Measurements from ENCODE around the gene RFC4. TPM values are rescaled to one million over a fixed set of nuclear protein-coding genes. Genes with fewer than 3 reads are reported as not detected.

The RFC4 gene
- total and polyA plus RNA-seq, 9 of the 15 experiments (the other 6 are each of a cell fraction or from before 2014, with no cell fraction given), result 105 to 227 (median 180) TPM

- FAIRE-seq (no peak), DNase-seq (ENCODE audit: extremely low read depth in 1 of 4, low spot score in 3 of 4) (no peak), ATAC-seq (no peak)
- ChIA-PET POLR2A (no interaction called here), CTCF (ENCODE audit: low intra/inter-chr PET ratio) (interaction anchor here (0.6 kb wide), 1 partner anchor 488 kb away, joined by 3 read pairs; no protein-coding TSS in a partner anchor)
- Histone ChIP-seq H3K36me3 (ENCODE audit: control insufficient read depth, insufficient read depth, low read length) (no peaks in the 10 kb centered on the region), H3K9me1 (ENCODE audit: control insufficient read depth, insufficient read depth, low read length) (no peaks in the 10 kb centered on the region), H2AFZ (ENCODE audit: low read depth, low read length) (no peak overlapping the region), H3K4me3 (no peak overlapping the region), H4K20me1 (replicated peaks; ENCODE audit: control insufficient read depth, insufficient read depth, low read length) (no peaks in the 10 kb centered on the region), H3K27ac (ENCODE audit: extremely low read depth, low read depth, low read length) (no peak overlapping the region), H3K79me2 (ENCODE audit: control insufficient read depth, insufficient read depth, low read length) (0 out of 3 replicates have a peak, but pooled peaks cover under 1% of the 10 kb centered on the region), H3K4me2 (ENCODE audit: insufficient read depth, low read length) (no peak overlapping the region), H3K4me1 (replicated peaks in 1 of 2; ENCODE audit: control insufficient read depth in 2 of 2, insufficient read depth in 2 of 2, low read length in 2 of 2) (peaks cover 2 to 6% of the 10 kb centered on the region in 2 experiments; a peak in 4 of 5 replicates), H3K9me3 (replicated peaks; ENCODE audit: control insufficient read depth, insufficient read depth, low read depth, low read length) (no peaks in the 10 kb centered on the region), H3K9ac (ENCODE audit: insufficient read depth in 1 of 2, low read depth in 2 of 2, low read length in 2 of 2) (no peak overlapping the region), H3K27me3 (ENCODE audit: control insufficient read depth in 2 of 2, insufficient read depth in 2 of 2, low read length in 2 of 2) (peaks cover 23 to 24% of the 10 kb centered on the region in 2 experiments; a peak in 4 of 5 replicates)
- no TSS peak for BruUV-seq (replicated peaks)
- in situ Hi-C loops (cut with MboI), result no loop called here
- intact Hi-C loops (cut with micrococcal nuclease), result no loop called here
- WGBS (ENCODE audit: insufficient coverage, low coverage, missing lambda C conversion rate), result 0% methylated on average over 1 of the region's 1 CpG
- TF ChIP-seq ELF2 (CRISPR knock-in tag; IDR thresholded peaks at IDR 0.05), result no peak
- peak; percentile 39 for TF ChIP-seq ZNF316 (IDR thresholded peaks at IDR 0.05)
Observed at GRCh38 chr3:186832276-186832675, 26.0 kb upstream of the RFC4 start.

- FAIRE-seq (peak; percentile 54), DNase-seq (ENCODE audit: extremely low read depth in 1 of 4, low spot score in 3 of 4) (no peak), ATAC-seq (no peak)
- no TSS peak for BruUV-seq (replicated peaks)
- no peak overlapping the region for H3K4me3 ChIP-seq
- H3K4me2 ChIP-seq (ENCODE audit: insufficient read depth, low read length), result no peak overlapping the region
- in situ Hi-C loops (cut with MboI), result no loop called here
- H3K79me2 ChIP-seq (ENCODE audit: control insufficient read depth, insufficient read depth, low read length), result peaks cover 5% of the 10 kb centered on the region
- H3K36me3 ChIP-seq (ENCODE audit: control insufficient read depth, insufficient read depth, low read length), result no peaks in the 10 kb centered on the region
- ChIA-PET CTCF (ENCODE audit: low intra/inter-chr PET ratio) (interaction anchor here (0.6 kb wide), 1 partner anchor 488 kb away, joined by 3 read pairs; no protein-coding TSS in a partner anchor), POLR2A (interaction anchor here (0.5 kb wide), 1 partner anchor 293 kb away, joined by 3 read pairs; no protein-coding TSS in a partner anchor)
- H3K4me1 ChIP-seq (replicated peaks in 1 of 2; ENCODE audit: control insufficient read depth in 2 of 2, insufficient read depth in 2 of 2, low read length in 2 of 2), result peaks cover 2 to 11% of the 10 kb centered on the region in 2 experiments; a peak in 4 of 5 replicates
- H3K9me1 ChIP-seq (ENCODE audit: control insufficient read depth, insufficient read depth, low read length), result no peaks in the 10 kb centered on the region
- H3K27me3 ChIP-seq (ENCODE audit: control insufficient read depth in 2 of 2, insufficient read depth in 2 of 2, low read length in 2 of 2), result peaks cover 23 to 24% of the 10 kb centered on the region in 2 experiments; a peak in 4 of 5 replicates
- no peaks in the 10 kb centered on the region for H4K20me1 ChIP-seq (replicated peaks; ENCODE audit: control insufficient read depth, insufficient read depth, low read length)
- H3K9ac ChIP-seq (ENCODE audit: insufficient read depth in 1 of 2, low read depth in 2 of 2, low read length in 2 of 2), result no peak overlapping the region
- H2AFZ ChIP-seq (ENCODE audit: low read depth, low read length), result no peak overlapping the region
- WGBS (ENCODE audit: insufficient coverage, low coverage, missing lambda C conversion rate), result 3% methylated on average over 4 of the region's 4 CpGs
- intact Hi-C loops (cut with micrococcal nuclease), result no loop called here
- H3K9me3 ChIP-seq (replicated peaks; ENCODE audit: control insufficient read depth, insufficient read depth, low read depth, low read length), result no peaks in the 10 kb centered on the region
- no peak overlapping the region for H3K27ac ChIP-seq (ENCODE audit: extremely low read depth, low read depth, low read length)
- TF ChIP-seq RBM15 (IDR thresholded peaks at IDR 0.05; ENCODE audit: insufficient read depth, low read length), result no peak
- no peak for TF ChIP-seq FOXO4 (CRISPR knock-in tag; IDR thresholded peaks at IDR 0.05)
- 0 out of 2 replicates have a peak, but pooled peaks have one; percentile 66 for TF ChIP-seq MIER1 (IDR thresholded peaks at IDR 0.05; ENCODE audit: low read depth)
Observed at GRCh38 chr3:186831798-186832197, 25.5 kb upstream of the RFC4 start.

Measured in K562 (cell line).